H1 (cell line): Measurements from ENCODE around the gene L3MBTL4. TPM values are rescaled to one million over a fixed set of nuclear protein-coding genes. Genes with fewer than 3 reads are reported as not detected.

Source experiments
- CTCF ChIA-PET: fragments of 300-600 bp; sonication (Branson Sonifier 250); formaldehyde crosslinking; loops from one replicate; lab custom pipeline; 2021; ENCODE audit not compliant: partially characterized antibody; lab: Charles Lee
- POLR2A ChIA-PET: fragments of 300-600 bp; sonication (Branson Sonifier 250); formaldehyde crosslinking; loops from one replicate; lab custom pipeline; 2021; ENCODE audit warnings: inconsistent platforms; ENCODE audit not compliant: partially characterized antibody; lab: Charles Lee
- DNase-seq, 2 experiments: peaks; one replicate each; pipeline versions ENCODE4 v3.0.0 to v3.0.0-alpha.2; 2010 to 2022; ENCODE audit warnings: low spot score in 2 of 2, low read depth in 1 of 2, mixed read lengths in 1 of 2
- FAIRE-seq: peaks from 2 replicates; lab custom pipeline; 2011; peaks lifted over from hg19 to GRCh38; lab: Jason Lieb, UNC
- H2AFZ ChIP-seq: 2 replicates; pipeline ENCODE4 v1.8.1; 2012; ENCODE audit warnings: low read length, inconsistent platforms
- H2AK5ac ChIP-seq: 2 replicates; pipeline ENCODE4 v1.6.1; 2013; ENCODE audit warnings: low read depth, low read length
- H2BK120ac ChIP-seq: replicated peaks from 2 replicates; pipeline ENCODE3; 2013; ENCODE audit warnings: low read depth, low read length, inconsistent platforms
- H2BK12ac ChIP-seq: 2 replicates; pipeline ENCODE4 v1.6.1; 2013; ENCODE audit warnings: low read depth, low read length
- H2BK15ac ChIP-seq: 2 replicates; pipeline ENCODE4 v1.6.1; 2013; ENCODE audit warnings: low read length
- H2BK20ac ChIP-seq: 2 replicates; pipeline ENCODE4 v1.6.1; 2013; ENCODE audit warnings: low read length
- H2BK5ac ChIP-seq: 2 replicates; pipeline ENCODE4 v1.6.1; 2013; ENCODE audit warnings: low read depth, low read length
- H3K14ac ChIP-seq: 2 replicates; pipeline ENCODE4 v1.6.1; 2013; ENCODE audit warnings: inconsistent platforms; ENCODE audit not compliant: insufficient read length
- H3K18ac ChIP-seq: 2 replicates; pipeline ENCODE4 v1.6.1; 2013; ENCODE audit warnings: low read length; ENCODE audit errors: extremely low read depth
- H3K23ac ChIP-seq: 2 replicates; pipeline ENCODE4 v1.6.1; 2013; ENCODE audit warnings: inconsistent platforms; ENCODE audit not compliant: insufficient read length
- H3K23me2 ChIP-seq: 2 replicates; pipeline ENCODE4 v1.6.1; 2013; ENCODE audit warnings: low read depth, low read length
- H3K27ac ChIP-seq: 2 replicates; pipeline ENCODE4 v1.6.1; 2011; ENCODE audit warnings: low read depth, low read length, inconsistent platforms
- H3K27me3 ChIP-seq, 4 experiments: replicated peaks in 1 of 4; 1 replicate in 1 of 4; 2 replicates in 3 of 4; pipeline versions ENCODE4 v1.6.1 to v1.8.1; 2011 to 2013; ENCODE audit warnings: low read length in 3 of 4, mild to moderate bottlenecking in 3 of 4, inconsistent platforms in 2 of 4, mixed read lengths in 2 of 4, moderate library complexity in 1 of 4; ENCODE audit not compliant: control insufficient read depth in 3 of 4, insufficient read depth in 3 of 4; ENCODE audit errors: extremely low read depth in 1 of 4
- H3K36me3 ChIP-seq, 4 experiments: 2 replicates each; pipeline versions ENCODE4 v1.6.1 to v1.8.1; 2011 to 2013; ENCODE audit warnings: mild to moderate bottlenecking in 4 of 4, low read length in 3 of 4, moderate library complexity in 2 of 4, control low read depth in 1 of 4, inconsistent platforms in 1 of 4; ENCODE audit not compliant: insufficient read depth in 4 of 4, control insufficient read depth in 2 of 4
- H3K4ac ChIP-seq: replicated peaks from 2 replicates; pipeline ENCODE3; 2013; ENCODE audit warnings: low read length, low read depth, mixed read lengths, inconsistent platforms; ENCODE audit not compliant: insufficient read length
- H3K4me1 ChIP-seq, 4 experiments: replicated peaks in 1 of 4; 1 replicate in 1 of 4; 2 replicates in 3 of 4; pipeline versions ENCODE4 v1.6.1 to v1.8.1; 2011 to 2013; ENCODE audit warnings: low read length in 3 of 4, inconsistent platforms in 2 of 4, mixed read lengths in 1 of 4; ENCODE audit not compliant: insufficient read depth in 4 of 4, control insufficient read depth in 3 of 4
- H3K4me2 ChIP-seq, 2 experiments: 2 replicates each; pipeline versions ENCODE4 v1.6.1 to v1.8.1; 2011 to 2013; ENCODE audit warnings: low read depth in 2 of 2, low read length in 2 of 2, control low read depth in 1 of 2, inconsistent platforms in 1 of 2, mild to moderate bottlenecking in 1 of 2; ENCODE audit not compliant: insufficient read depth in 1 of 2
- H3K4me3 ChIP-seq, 4 experiments: fragments of 200-600, 300-600 bp in 1 of 4; sonication (generic), shearing (Covaris generic), sonication (Bioruptor Twin) in 1 of 4; 2 replicates each; pipeline versions ENCODE4 v1.5.1 to v1.8.1; 2011 to 2016; ENCODE audit warnings: low read length in 4 of 4, low read depth in 3 of 4, control low read depth in 2 of 4, inconsistent platforms in 2 of 4, mild to moderate bottlenecking in 2 of 4, mixed read lengths in 1 of 4, moderate library complexity in 1 of 4; ENCODE audit not compliant: insufficient read depth in 2 of 4; ENCODE audit errors: extremely low read depth in 1 of 4
- H3K56ac ChIP-seq: replicated peaks from 2 replicates; pipeline ENCODE3; 2013; ENCODE audit warnings: low read depth, mild to moderate bottlenecking, mixed read lengths, low read length, inconsistent platforms; ENCODE audit not compliant: insufficient read length
- H3K79me1 ChIP-seq: 2 replicates; pipeline ENCODE4 v1.6.1; 2013; ENCODE audit warnings: low read depth, low read length, control low read depth
- H3K79me2 ChIP-seq, 2 experiments: 2 replicates each; pipeline versions ENCODE4 v1.6.1 to v1.8.1; 2012 to 2013; ENCODE audit warnings: low read length in 2 of 2, mild to moderate bottlenecking in 2 of 2, inconsistent platforms in 1 of 2; ENCODE audit not compliant: insufficient read depth in 2 of 2, control insufficient read depth in 1 of 2
- H3K9ac ChIP-seq, 4 experiments: replicated peaks in 1 of 4; 1 replicate in 1 of 4; 2 replicates in 3 of 4; pipeline versions ENCODE4 v1.6.1 to v1.8.1; 2011 to 2013; ENCODE audit warnings: low read depth in 3 of 4, low read length in 3 of 4, control low read depth in 2 of 4, mild to moderate bottlenecking in 2 of 4, moderate library complexity in 2 of 4, inconsistent platforms in 1 of 4; ENCODE audit errors: extremely low read depth in 1 of 4
- H3K9me3 ChIP-seq, 2 experiments: 2 replicates each; pipeline versions ENCODE4 v1.6.1 to v1.8.1; 2012 to 2013; ENCODE audit warnings: mild to moderate bottlenecking in 2 of 2, moderate library complexity in 2 of 2, control low read depth in 1 of 2, inconsistent platforms in 1 of 2, low read depth in 1 of 2, low read length in 1 of 2, mixed read lengths in 1 of 2; ENCODE audit not compliant: insufficient read depth in 2 of 2
- H4K20me1 ChIP-seq, 2 experiments: replicated peaks in 1 of 2; 2 replicates each; pipeline versions ENCODE3 to v1.8.1; 2011 to 2013; ENCODE audit warnings: inconsistent platforms in 2 of 2, low read length in 2 of 2, mild to moderate bottlenecking in 1 of 2; ENCODE audit not compliant: insufficient read depth in 2 of 2, control insufficient read depth in 1 of 2
- H4K5ac ChIP-seq: 2 replicates; pipeline ENCODE4 v1.6.1; 2013; ENCODE audit warnings: low read length, low read depth, mixed read lengths, inconsistent platforms; ENCODE audit not compliant: insufficient read length
- H4K8ac ChIP-seq: 2 replicates; pipeline ENCODE4 v1.8.0; 2013; ENCODE audit warnings: mild to moderate bottlenecking, moderate library complexity, low read length, inconsistent platforms; ENCODE audit not compliant: insufficient read depth; ENCODE audit errors: extremely low read depth
- H4K91ac ChIP-seq: replicated peaks from 2 replicates; pipeline ENCODE3; 2013; ENCODE audit warnings: low read length, mixed read lengths, inconsistent platforms; ENCODE audit not compliant: insufficient read length
- CHD2 ChIP-seq: IDR thresholded peaks from 2 replicates; pipeline ENCODE4 v1.6.1; 2012; ENCODE audit warnings: low read length, improper control_type of control experiment
- JUND ChIP-seq: IDR thresholded peaks from 2 replicates; pipeline ENCODE4 v1.6.1; 2011; ENCODE audit warnings: mild to moderate bottlenecking, improper control_type of control experiment, low read length
- RBBP5 ChIP-seq: IDR thresholded peaks from 2 replicates; pipeline ENCODE4 v1.7.1; 2012; ENCODE audit warnings: low read depth, mild to moderate bottlenecking, inconsistent platforms, low read length, moderate library complexity, borderline replicate concordance
- SRF ChIP-seq: IDR thresholded peaks from 2 replicates; pipeline ENCODE4 v1.6.1; 2011; ENCODE audit warnings: mild to moderate bottlenecking, low read depth, low read length, moderate library complexity
- TAF7 ChIP-seq: optimal IDR thresholded peaks from 2 replicates; pipeline ENCODE3; 2011; ENCODE audit warnings: low read depth, mild to moderate bottlenecking, inconsistent platforms, low read length, moderate library complexity, borderline replicate concordance
- WGBS, 2 experiments: shearing (Covaris generic) in 1 of 2; methylation state at CpG; one replicate each; pipeline versions ENCODE4 v1.1.6 to v1.1.7; 2013 to 2015; ENCODE audit warnings: low lambda C conversion rate in 2 of 2, mixed read lengths in 2 of 2, inconsistent platforms in 1 of 2, low coverage in 1 of 2, missing lambda C conversion rate in 1 of 2; ENCODE audit not compliant: insufficient replicate concordance in 2 of 2, insufficient coverage in 1 of 2, insufficient read length in 1 of 2; ENCODE audit errors: extremely low coverage in 1 of 2, missing lambda C conversion rate in 1 of 2; 5-methylcytosine and 5-hydroxymethylcytosine counted together
- polyA plus RNA-seq, 7 experiments: library from polyadenylated mRNA; depleted of rRNA in 3 of 7; stranded (reverse) in 5 of 7; unstranded in 2 of 7; fragments of >200 nt in 5 of 7; fragments of 200-250 nt in 2 of 7; gene quantifications; 1 replicate in 5 of 7; 2 replicates in 1 of 7; 4 replicates in 1 of 7; pipeline versions ENCODE4 v1.2.1 to v1.2.3, GENCODE V29; 2011 to 2013; ENCODE audit warnings: missing spikeins in 2 of 7, mixed read lengths in 2 of 7
- total RNA-seq: library from RNA; stranded (reverse); fragmentation: NEBNext Ultra II Directional; extraction: Animal tissue kit (Norgen Biotek cat#: 25700); gene quantifications from 2 replicates; pipeline ENCODE4 v1.2.1, GENCODE V29; 2021

Gene L3MBTL4
- total and polyA plus RNA-seq, 2 of the 8 experiments (the other 6 are each of a cell fraction or from before 2014, with no cell fraction given), result 1.0 to 2.1 TPM

DNA sequence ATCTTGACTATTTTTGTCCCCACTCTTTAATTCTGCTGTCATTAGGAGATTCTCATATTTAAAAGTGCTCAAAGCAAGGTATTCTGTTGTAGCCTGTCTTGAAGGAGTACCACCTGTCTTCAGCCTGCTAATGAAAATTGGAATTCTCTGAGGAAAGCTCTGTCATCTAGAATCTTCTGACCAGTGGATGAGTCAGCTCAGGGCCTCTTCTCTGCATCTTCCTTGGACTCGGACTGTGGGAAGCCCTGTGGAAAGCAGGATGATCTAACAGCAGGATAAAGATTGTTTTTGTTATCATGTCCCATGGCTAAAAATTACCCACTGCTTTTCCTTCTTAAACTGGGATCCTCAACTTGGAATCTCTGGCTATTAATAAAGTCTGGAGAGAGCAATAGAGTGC is 500.7 kb downstream of the L3MBTL4 start:
- H3K36me3 ChIP-seq, result no peaks in the 10 kb centered on the region; a peak in 1 of 8 replicates
- no peak overlapping the region for H2AFZ ChIP-seq
- H3K9ac ChIP-seq, result no peak overlapping the region
- H3K27ac ChIP-seq, result no peak overlapping the region
- no peak overlapping the region for H3K4me3 ChIP-seq
- H3K18ac ChIP-seq, result no peak overlapping the region
- H2BK15ac ChIP-seq, result no peak overlapping the region
- H2AK5ac ChIP-seq, result no peak overlapping the region
- ChIA-PET POLR2A (interaction anchor here (1.2 to 1.4 kb wide), 4 partner anchors 9 to 28 kb away, joined by 3 read pairs; no protein-coding TSS in a partner anchor), CTCF (interaction anchor here (2.2 kb wide), 1 partner anchor 16 kb away, joined by 7 read pairs; no protein-coding TSS in a partner anchor)
- H3K79me2 ChIP-seq, result no peaks in the 10 kb centered on the region
- no peaks in the 10 kb centered on the region for H3K79me1 ChIP-seq
- H3K4ac ChIP-seq, result no peak overlapping the region
- H4K8ac ChIP-seq, result no peak overlapping the region
- no peak overlapping the region for H2BK5ac ChIP-seq
- H2BK120ac ChIP-seq, result no peak overlapping the region
- no peak overlapping the region for H2BK12ac ChIP-seq
- peaks cover 0 to 3% (median 2%) of the 10 kb centered on the region in 4 experiments; a peak in 2 of 7 replicates for H3K4me1 ChIP-seq
- no peaks in the 10 kb centered on the region for H3K27me3 ChIP-seq
- H3K4me2 ChIP-seq, result no peak overlapping the region
- H4K5ac ChIP-seq, result no peak overlapping the region
- no peak overlapping the region for H2BK20ac ChIP-seq
- no peak overlapping the region for H3K56ac ChIP-seq
- H3K9me3 ChIP-seq, result no peaks in the 10 kb centered on the region
- H3K23me2 ChIP-seq, result no peaks in the 10 kb centered on the region
- no peaks in the 10 kb centered on the region for H4K20me1 ChIP-seq
- 84% methylated on average over 1 of the region's 1 CpG; no CpG with 5 or more reads in 1 of the 2 experiments for WGBS, 2 experiments
- no peak overlapping the region for H3K23ac ChIP-seq
- H4K91ac ChIP-seq, result no peak overlapping the region
- H3K14ac ChIP-seq, result no peak overlapping the region
- DNase-seq (no peak), FAIRE-seq (no peak)
- TF ChIP-seq TAF7, result no peak
- TF ChIP-seq SRF, result no peak
- no peak for TF ChIP-seq JUND
- TF ChIP-seq CHD2, result no peak
- TF ChIP-seq RBBP5, result no peak
